Activated CD4-positive, CD25-positive, alpha-beta regulatory T cell treated with anti-CD3 and anti-CD28 coated beads, Interleukin-2, amount 50 U/mL, for 16 hours (primary cell): ENCODE data around the gene PHC1.

Experiments
- DNase-seq: peaks from one replicate; pipeline ENCODE4 v3.0.0-alpha.2; 2020; ENCODE audit warnings: low read depth, low spot score

The PHC1 gene

GRCh38 chr12:8950221-8950527 lies 35.9 kb downstream of the PHC1 start:
- DNase-seq = no peak

GRCh38 chr12:8950702-8951478 lies 36.6 kb downstream of the PHC1 start:
- DNase-seq = no peak

- no peak for DNase-seq
Observed at GRCh38 chr12:8951744-8952143, 37.4 kb downstream of the PHC1 start.

GRCh38 chr12:8953773-8954402 lies 39.6 kb downstream of the PHC1 start:
- peak; percentile 6 for DNase-seq

- DNase-seq = no peak
Observed at GRCh38 chr12:8956073-8956472, 41.8 kb downstream of the PHC1 start.

GRCh38 chr12:8956772-8957171 lies 42.5 kb downstream of the PHC1 start:
- DNase-seq = no peak

GRCh38 chr12:8957561-8957960 lies 43.3 kb downstream of the PHC1 start:
- no peak for DNase-seq

- DNase-seq = no peak
Observed at GRCh38 chr12:8958066-8958465, 43.8 kb downstream of the PHC1 start.

GRCh38 chr12:8960176-8960575 lies 45.9 kb downstream of the PHC1 start:
- DNase-seq = no peak

- DNase-seq = no peak
Observed at GRCh38 chr12:8968761-8969160, 54.5 kb downstream of the PHC1 start.

GRCh38 chr12:8969861-8970411 lies 55.6 kb downstream of the PHC1 start:
- DNase-seq = no peak

GRCh38 chr12:8970432-8970831 lies 56.1 kb downstream of the PHC1 start:
- no peak for DNase-seq

GRCh38 chr12:8980137-8980536 lies 65.8 kb downstream of the PHC1 start:
- DNase-seq = no peak

GRCh38 chr12:8985213-8985754 lies 71.0 kb downstream of the PHC1 start:
- DNase-seq = no peak

- DNase-seq = no peak
Observed at GRCh38 chr12:8987163-8987562, 72.9 kb downstream of the PHC1 start.

- DNase-seq = no peak
Observed at GRCh38 chr12:8987685-8988084, 73.4 kb downstream of the PHC1 start.

- DNase-seq = no peak
Observed at GRCh38 chr12:8989413-8989812, 75.1 kb downstream of the PHC1 start, which contains the start of gene KLRG1. TSS of gene KLRG1 (plus strand) at chr12:8989546. CDS start at chr12:8989636, 90 bp downstream.
